ENCODE results near the gene BTN1A1.
"Not testable (repeated sequence)": the region's sequence is repeated elsewhere in the genome, so short reads cannot be mapped to it uniquely, and the experiment has no call there.

Gene BTN1A1

GRCh38 chr6:26520237-26520849 lies 20.2 kb downstream of the BTN1A1 start:
- peak overlapping the region in 1 of 2 experiments; percentile 67 for H3K27ac ChIP-seq (ENCODE audit: insufficient read depth in 1 of 2, low read depth in 1 of 2, low read length in 2 of 2, poor library complexity in 1 of 2, severe bottlenecking in 2 of 2)
- peak overlapping the region in 6 of 7 experiments; percentile 45 to 65 (median 62) for H3K4me3 ChIP-seq (ENCODE audit: control insufficient read depth in 1 of 7, extremely low read depth in 1 of 7, insufficient read depth in 4 of 7, low read depth in 2 of 7, low read length in 6 of 7)
- H3K36me3 ChIP-seq (ENCODE audit: control insufficient read depth in 4 of 4, insufficient read depth in 4 of 4, low read length in 3 of 4) = no peaks in the 10 kb centered on the region
- peaks cover 8 to 33% (median 23%) of the 10 kb centered on the region in 4 experiments for H3K4me1 ChIP-seq (ENCODE audit: control extremely low read depth in 1 of 4, control insufficient read depth in 4 of 4, insufficient read depth in 4 of 4, low read length in 3 of 4)
- 31% methylated on average over 7 of the region's 21 CpGs for WGBS (ENCODE audit: insufficient coverage)
- ChIA-PET CTCF (interaction anchor here (0.7 to 1.4 kb wide), 4 partner anchors 9 to 168 kb away, joined by 3 to 4 read pairs (median 3); no protein-coding TSS in a partner anchor), POLR2A (interaction anchor here (1.5 kb wide), 1 partner anchor 12 kb away, joined by 5 read pairs; no protein-coding TSS in a partner anchor)
- no peaks in the 10 kb centered on the region for H3K27me3 ChIP-seq (replicated peaks in 2 of 5; ENCODE audit: control insufficient read depth in 4 of 5, insufficient read depth in 5 of 5, low read length in 4 of 5)
- no peaks in the 10 kb centered on the region for H3K9me3 ChIP-seq (ENCODE audit: control extremely low read depth in 1 of 5, control insufficient read depth in 4 of 5, insufficient read depth in 2 of 5, low read depth in 1 of 5, low read length in 4 of 5)
- no peak for DNase-seq

- Histone ChIP-seq H3K9me3 (ENCODE audit: control extremely low read depth in 1 of 5, control insufficient read depth in 4 of 5, insufficient read depth in 2 of 5, low read depth in 1 of 5, low read length in 4 of 5) (no peaks in the 10 kb centered on the region), H3K4me3 (ENCODE audit: control insufficient read depth in 1 of 7, extremely low read depth in 1 of 7, insufficient read depth in 4 of 7, low read depth in 2 of 7, low read length in 6 of 7) (peak overlapping the region in 6 of 7 experiments; percentile 65 to 98 (median 80)), H3K27ac (ENCODE audit: insufficient read depth in 1 of 2, low read depth in 1 of 2, low read length in 2 of 2, poor library complexity in 1 of 2, severe bottlenecking in 2 of 2) (peak overlapping the region in 1 of 2 experiments; percentile 82), H3K4me1 (ENCODE audit: control extremely low read depth in 1 of 4, control insufficient read depth in 4 of 4, insufficient read depth in 4 of 4, low read length in 3 of 4) (peaks cover 8 to 34% (median 23%) of the 10 kb centered on the region in 4 experiments), H3K36me3 (ENCODE audit: control insufficient read depth in 4 of 4, insufficient read depth in 4 of 4, low read length in 3 of 4) (no peaks in the 10 kb centered on the region), H3K27me3 (replicated peaks in 2 of 5; ENCODE audit: control insufficient read depth in 4 of 5, insufficient read depth in 5 of 5, low read length in 4 of 5) (no peaks in the 10 kb centered on the region)
- ChIA-PET CTCF (interaction anchor here (0.7 to 2.4 kb wide), 3 partner anchors 8 to 15 kb away, joined by 3 to 14 read pairs (median 4); no protein-coding TSS in a partner anchor), POLR2A (interaction anchor here (1.5 kb wide), 1 partner anchor 11 kb away, joined by 5 read pairs; no protein-coding TSS in a partner anchor)
- peak; percentile 90 to 95 (median 94) for DNase-seq
- WGBS (ENCODE audit: insufficient coverage) = 0% methylated on average over 19 of the region's 49 CpGs
These were observed 20.9 kb downstream of the BTN1A1 start for GRCh38 chr6:26520850-26521599.

- peak overlapping the region; percentile 46 to 82 for H3K27ac ChIP-seq (ENCODE audit: insufficient read depth in 1 of 2, low read depth in 1 of 2, low read length in 2 of 2, poor library complexity in 1 of 2, severe bottlenecking in 2 of 2)
- WGBS (ENCODE audit: insufficient coverage) = 7% methylated on average over 61 of the region's 74 CpGs
- no peaks in the 10 kb centered on the region for H3K9me3 ChIP-seq (ENCODE audit: control extremely low read depth in 1 of 5, control insufficient read depth in 4 of 5, insufficient read depth in 2 of 5, low read depth in 1 of 5, low read length in 4 of 5)
- no peaks in the 10 kb centered on the region for H3K36me3 ChIP-seq (ENCODE audit: control insufficient read depth in 4 of 4, insufficient read depth in 4 of 4, low read length in 3 of 4)
- DNase-seq = peak; percentile 71 to 86 (median 83)
- peak overlapping the region; percentile 35 to 98 (median 72) for H3K4me3 ChIP-seq (ENCODE audit: control insufficient read depth in 1 of 7, extremely low read depth in 1 of 7, insufficient read depth in 4 of 7, low read depth in 2 of 7, low read length in 6 of 7)
- POLR2A ChIA-PET = interaction anchor here (1.5 kb wide), 1 partner anchor 11 kb away, joined by 5 read pairs; no protein-coding TSS in a partner anchor
- CTCF ChIA-PET = interaction anchor here (0.6 to 2.4 kb wide), 4 partner anchors 11 to 43 kb away, joined by 3 to 14 read pairs (median 4); no protein-coding TSS in a partner anchor
- H3K4me1 ChIP-seq (ENCODE audit: control extremely low read depth in 1 of 4, control insufficient read depth in 4 of 4, insufficient read depth in 4 of 4, low read length in 3 of 4) = peaks cover 8 to 34% (median 23%) of the 10 kb centered on the region in 4 experiments
- no peaks in the 10 kb centered on the region for H3K27me3 ChIP-seq (replicated peaks in 2 of 5; ENCODE audit: control insufficient read depth in 4 of 5, insufficient read depth in 5 of 5, low read length in 4 of 5)
These were observed 21.7 kb downstream of the BTN1A1 start for GRCh38 chr6:26521600-26522391.

- peak overlapping the region in 6 of 7 experiments; percentile 8 to 90 (median 69) for H3K4me3 ChIP-seq (ENCODE audit: control insufficient read depth in 1 of 7, extremely low read depth in 1 of 7, insufficient read depth in 4 of 7, low read depth in 2 of 7, low read length in 6 of 7)
- H3K36me3 ChIP-seq (ENCODE audit: control insufficient read depth in 4 of 4, insufficient read depth in 4 of 4, low read length in 3 of 4); POLR2A ChIA-PET; H3K9me3 ChIP-seq (ENCODE audit: control extremely low read depth in 1 of 5, control insufficient read depth in 4 of 5, insufficient read depth in 2 of 5, low read depth in 1 of 5, low read length in 4 of 5); H3K27me3 ChIP-seq (replicated peaks in 2 of 5; ENCODE audit: control insufficient read depth in 4 of 5, insufficient read depth in 5 of 5, low read length in 4 of 5): not testable (repeated sequence)
- 70% methylated on average over 7 of the region's 11 CpGs for WGBS (ENCODE audit: insufficient coverage)
- peak overlapping the region in 1 of 2 experiments; percentile 82 for H3K27ac ChIP-seq (ENCODE audit: insufficient read depth in 1 of 2, low read depth in 1 of 2, low read length in 2 of 2, poor library complexity in 1 of 2, severe bottlenecking in 2 of 2)
- CTCF ChIA-PET = interaction anchor here (1.1 to 2.4 kb wide), 2 partner anchors 11 to 42 kb away, joined by 3 to 14 read pairs; no protein-coding TSS in a partner anchor
- peaks cover 8 to 34% (median 23%) of the 10 kb centered on the region in 4 experiments for H3K4me1 ChIP-seq (ENCODE audit: control extremely low read depth in 1 of 4, control insufficient read depth in 4 of 4, insufficient read depth in 4 of 4, low read length in 3 of 4)
- peak in 1 of 3 donors; percentile 50 for DNase-seq
These were observed 22.6 kb downstream of the BTN1A1 start for GRCh38 chr6:26522486-26523228.

- H3K36me3 ChIP-seq (ENCODE audit: control insufficient read depth in 4 of 4, insufficient read depth in 4 of 4, low read length in 3 of 4); H3K4me3 ChIP-seq (ENCODE audit: control insufficient read depth in 1 of 7, extremely low read depth in 1 of 7, insufficient read depth in 4 of 7, low read depth in 2 of 7, low read length in 6 of 7); POLR2A ChIA-PET; H3K9me3 ChIP-seq (ENCODE audit: control extremely low read depth in 1 of 5, control insufficient read depth in 4 of 5, insufficient read depth in 2 of 5, low read depth in 1 of 5, low read length in 4 of 5); H3K27ac ChIP-seq (ENCODE audit: insufficient read depth in 1 of 2, low read depth in 1 of 2, low read length in 2 of 2, poor library complexity in 1 of 2, severe bottlenecking in 2 of 2); H3K27me3 ChIP-seq (replicated peaks in 2 of 5; ENCODE audit: control insufficient read depth in 4 of 5, insufficient read depth in 5 of 5, low read length in 4 of 5); DNase-seq: not testable (repeated sequence)
- 100% methylated on average over 1 of the region's 2 CpGs for WGBS (ENCODE audit: insufficient coverage)
- peaks cover 8 to 34% (median 23%) of the 10 kb centered on the region in 4 experiments for H3K4me1 ChIP-seq (ENCODE audit: control extremely low read depth in 1 of 4, control insufficient read depth in 4 of 4, insufficient read depth in 4 of 4, low read length in 3 of 4)
- CTCF ChIA-PET = interaction anchor here (0.9 to 1.1 kb wide), 3 partner anchors 9 to 29 kb away, joined by 3 to 5 read pairs (median 4); partner anchors contain the start of gene HMGN4
These were observed 24.2 kb downstream of the BTN1A1 start for GRCh38 chr6:26524314-26524713.

- DNase-seq = peak; percentile 28 to 79 (median 73)
- no peaks in the 10 kb centered on the region for H3K27me3 ChIP-seq (replicated peaks in 2 of 5; ENCODE audit: control insufficient read depth in 4 of 5, insufficient read depth in 5 of 5, low read length in 4 of 5)
- POLR2A ChIA-PET = no interaction called here
- CTCF ChIA-PET = interaction anchor here (1.0 to 1.1 kb wide), 2 partner anchors 9 to 29 kb away, joined by 3 to 5 read pairs; no protein-coding TSS in a partner anchor
- no peak overlapping the region for H3K27ac ChIP-seq (ENCODE audit: insufficient read depth in 1 of 2, low read depth in 1 of 2, low read length in 2 of 2, poor library complexity in 1 of 2, severe bottlenecking in 2 of 2)
- peaks cover 8 to 34% (median 23%) of the 10 kb centered on the region in 4 experiments for H3K4me1 ChIP-seq (ENCODE audit: control extremely low read depth in 1 of 4, control insufficient read depth in 4 of 4, insufficient read depth in 4 of 4, low read length in 3 of 4)
- H3K9me3 ChIP-seq (ENCODE audit: control extremely low read depth in 1 of 5, control insufficient read depth in 4 of 5, insufficient read depth in 2 of 5, low read depth in 1 of 5, low read length in 4 of 5) = no peaks in the 10 kb centered on the region
- 93% methylated on average over 3 of the region's 7 CpGs for WGBS (ENCODE audit: insufficient coverage)
- H3K36me3 ChIP-seq (ENCODE audit: control insufficient read depth in 4 of 4, insufficient read depth in 4 of 4, low read length in 3 of 4) = no peaks in the 10 kb centered on the region
- H3K4me3 ChIP-seq (ENCODE audit: control insufficient read depth in 1 of 7, extremely low read depth in 1 of 7, insufficient read depth in 4 of 7, low read depth in 2 of 7, low read length in 6 of 7) = no peak overlapping the region
These were observed 24.7 kb downstream of the BTN1A1 start for GRCh38 chr6:26524722-26525370.
